ENCODE measurements around the gene DYNC1I2.

The DYNC1I2 gene

GRCh38 chr2:171787333-171788072, 100.2 kb downstream of the DYNC1I2 start:
- DNase-seq: no peak

DNA sequence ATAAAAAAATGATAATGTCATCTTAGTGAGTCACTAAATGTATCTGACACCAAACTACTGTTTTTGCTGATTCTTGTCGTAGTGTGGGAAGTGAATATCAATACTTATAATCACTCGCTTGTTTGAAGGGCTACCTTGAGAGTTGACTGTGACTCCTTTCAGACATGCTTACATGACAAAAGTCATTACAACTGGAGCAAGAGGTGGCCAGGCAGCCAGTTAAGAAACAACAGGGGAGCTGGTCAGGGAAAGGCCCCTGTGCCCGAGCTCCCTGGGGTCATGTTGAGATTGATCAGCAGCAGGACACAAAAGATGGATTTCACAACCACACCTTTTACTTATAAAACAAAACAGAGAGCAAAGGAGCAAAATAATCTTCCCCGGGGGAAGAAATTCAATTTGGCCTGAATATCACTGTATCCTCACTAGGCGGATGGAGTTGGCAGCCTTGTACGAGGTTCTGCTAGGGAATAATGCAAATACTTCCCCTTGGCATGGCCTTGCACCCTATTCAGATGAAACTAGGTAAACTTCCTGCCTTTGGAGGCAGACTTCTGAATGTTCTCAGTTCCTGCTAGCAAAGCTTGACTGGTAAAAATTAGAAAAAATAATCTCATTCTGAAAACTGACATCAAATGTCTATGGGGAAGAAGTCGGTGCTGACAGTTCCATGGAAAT, 101.2 kb downstream of the DYNC1I2 start:
- DNase-seq: no peak

DNA sequence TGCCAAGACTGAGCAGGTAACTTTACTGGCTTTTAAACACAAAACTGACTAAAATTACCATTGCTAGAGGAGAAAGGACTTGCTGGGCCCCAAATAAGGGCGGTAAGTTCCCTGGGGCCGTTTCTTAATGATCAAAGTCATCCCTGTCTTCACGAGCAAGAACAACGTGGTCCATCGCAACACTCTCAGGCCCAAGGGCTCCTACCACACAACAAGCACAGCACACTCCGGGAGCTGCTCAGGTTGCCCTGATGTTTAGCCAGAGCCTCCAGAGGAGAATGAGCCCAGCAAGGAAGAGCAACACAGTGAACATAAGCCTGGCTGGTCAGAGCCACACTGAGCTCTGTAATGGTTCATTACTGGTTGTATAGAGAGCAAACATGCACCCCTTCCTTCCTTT, 102.7 kb downstream of the DYNC1I2 start:
- DNase-seq: no peak

DNA sequence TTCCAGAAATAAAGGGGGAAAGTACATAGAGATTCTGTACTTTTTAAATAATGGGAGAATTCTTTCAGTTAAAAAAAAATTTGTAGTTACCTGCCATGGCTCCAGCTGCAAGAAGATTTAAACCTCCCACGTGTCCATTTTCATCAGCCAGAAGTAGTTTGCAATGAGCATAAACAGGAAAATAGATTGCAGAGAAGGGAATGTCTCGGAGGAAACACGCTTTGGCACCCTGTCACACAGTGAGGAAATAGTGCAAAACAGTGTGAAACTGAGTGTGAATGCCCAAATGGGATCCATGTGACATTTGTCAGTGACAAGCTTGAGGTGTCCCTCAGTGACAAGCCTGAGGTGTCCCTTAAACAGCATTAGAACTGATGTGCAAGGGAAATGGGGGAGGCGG, 104.1 kb downstream of the DYNC1I2 start:
- no peak for DNase-seq

DNA sequence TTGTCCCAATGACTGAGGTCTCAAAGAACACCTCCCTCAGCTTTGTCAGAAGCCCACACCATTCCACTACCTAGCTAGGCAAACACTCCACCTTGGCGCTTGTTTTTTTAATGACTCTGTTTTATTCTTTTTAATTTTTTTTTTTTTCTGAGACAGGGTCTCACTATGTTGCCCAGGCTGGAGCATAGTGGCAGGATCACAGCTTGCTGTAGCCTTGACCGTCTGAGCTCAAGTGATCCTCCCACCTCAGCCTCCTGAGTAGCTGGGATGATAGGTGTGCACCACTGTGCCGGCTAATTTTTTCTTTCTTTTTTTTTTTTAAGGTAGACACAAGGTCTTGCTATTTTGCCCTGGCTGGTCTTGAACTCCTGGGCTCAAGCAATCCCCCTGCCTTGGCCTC, 104.9 kb downstream of the DYNC1I2 start:
- DNase-seq: no peak

DNA sequence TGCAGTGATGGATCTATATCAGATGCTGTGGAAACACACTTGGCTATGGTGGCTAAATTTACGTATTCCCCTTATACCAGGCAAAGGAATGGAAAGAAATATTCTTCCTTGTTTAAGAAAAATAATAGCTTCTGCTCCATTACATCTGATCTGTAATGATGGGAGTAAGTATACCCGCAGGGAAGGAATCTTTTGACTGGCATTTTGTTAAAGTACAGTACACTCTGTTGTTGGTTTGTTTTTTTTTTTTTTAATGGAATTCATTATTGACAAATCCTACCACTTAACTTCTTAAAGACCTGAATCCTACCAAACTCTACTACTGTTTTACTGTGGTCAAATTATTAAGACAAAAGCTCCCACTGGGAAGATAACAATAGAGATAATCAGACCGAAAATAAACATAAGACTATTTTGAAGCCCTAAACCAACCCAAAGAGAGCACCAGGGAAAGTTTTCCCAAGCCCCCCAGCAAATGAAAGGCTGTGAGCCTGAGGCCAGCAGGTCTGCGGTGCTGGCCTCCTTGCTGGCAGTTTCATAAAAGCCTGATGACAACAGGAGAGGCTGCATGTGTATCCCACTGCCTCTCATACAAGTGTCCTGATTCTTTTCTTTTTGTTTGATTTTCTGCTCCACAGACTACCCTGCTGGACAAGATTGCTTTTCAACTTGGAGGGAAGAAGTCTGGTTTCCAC, 105.8 kb downstream of the DYNC1I2 start:
- DNase-seq: no peak

- DNase-seq: no peak
Measured at GRCh38 chr2:171793691-171794678, 106.7 kb downstream of the DYNC1I2 start.

- DNase-seq: no peak
Measured at GRCh38 chr2:171794918-171795317, 107.6 kb downstream of the DYNC1I2 start.

Measured in CD4-positive, alpha-beta T cell treated with Interleukin-6 for 4 hours (primary cell).